NOMO-1 treated with DMSO at 0.1 percent for 48 hours (cell line): ENCODE results near the gene MAPKAP1.

Source experiments
- DNase-seq: peaks from one replicate; lab custom pipeline; 2025; ENCODE audit not compliant: unreplicated experiment; lab: John Stamatoyannopoulos, UW

The MAPKAP1 gene

GRCh38 chr9:125517577-125517976 is 189.4 kb downstream of the MAPKAP1 start:
- no peak for DNase-seq

DNA sequence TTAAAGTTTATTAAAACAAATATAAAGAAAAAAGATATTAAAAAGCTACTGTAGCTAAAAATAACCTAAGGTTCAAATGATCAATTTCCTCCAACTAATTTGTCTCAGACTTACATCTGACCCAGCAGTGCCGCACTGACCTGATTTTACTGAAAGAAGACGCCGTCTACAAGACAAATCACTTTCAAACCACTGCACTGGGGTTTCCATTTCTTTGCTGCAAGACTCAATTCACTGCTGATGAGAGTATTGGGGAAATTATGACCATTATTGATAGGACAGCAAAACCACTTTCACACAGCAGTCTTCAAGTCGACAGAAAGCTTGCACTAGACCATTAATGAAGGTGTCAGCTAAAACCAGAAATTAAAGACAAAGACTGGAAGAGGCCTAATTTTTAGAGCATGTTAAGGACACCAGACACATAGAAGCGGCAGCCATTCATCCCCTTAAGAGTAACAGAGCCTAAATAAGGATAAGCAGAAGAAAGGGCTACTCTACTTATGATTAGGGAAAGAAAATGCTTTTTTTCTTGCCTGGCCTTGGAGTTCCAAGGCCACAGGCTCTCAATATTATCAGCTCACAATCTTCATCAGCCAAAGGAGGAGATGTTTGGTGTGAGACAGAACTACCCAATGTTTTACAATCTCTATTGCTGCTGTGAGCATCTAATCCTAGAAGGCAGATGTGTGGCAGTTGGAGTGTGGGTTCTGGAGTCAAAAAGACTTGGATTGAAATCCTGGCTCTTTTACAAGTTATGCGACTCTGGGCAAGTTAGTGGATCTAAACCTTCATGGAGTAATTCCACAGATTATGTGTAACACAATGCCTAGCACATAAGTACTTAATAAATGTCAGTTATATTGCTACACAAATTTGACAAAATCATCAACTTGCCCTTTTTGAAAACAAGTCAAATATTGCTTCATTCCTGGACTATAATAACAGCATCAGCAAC is 190.7 kb downstream of the MAPKAP1 start:
- no peak for DNase-seq

- no peak for DNase-seq
Measured at GRCh38 chr9:125515281-125515680, 191.7 kb downstream of the MAPKAP1 start.

- no peak for DNase-seq
Measured at GRCh38 chr9:125514468-125514867, 192.5 kb downstream of the MAPKAP1 start.

- DNase-seq, result no peak
Measured at GRCh38 chr9:125513668-125514413, 193.2 kb downstream of the MAPKAP1 start.

DNA sequence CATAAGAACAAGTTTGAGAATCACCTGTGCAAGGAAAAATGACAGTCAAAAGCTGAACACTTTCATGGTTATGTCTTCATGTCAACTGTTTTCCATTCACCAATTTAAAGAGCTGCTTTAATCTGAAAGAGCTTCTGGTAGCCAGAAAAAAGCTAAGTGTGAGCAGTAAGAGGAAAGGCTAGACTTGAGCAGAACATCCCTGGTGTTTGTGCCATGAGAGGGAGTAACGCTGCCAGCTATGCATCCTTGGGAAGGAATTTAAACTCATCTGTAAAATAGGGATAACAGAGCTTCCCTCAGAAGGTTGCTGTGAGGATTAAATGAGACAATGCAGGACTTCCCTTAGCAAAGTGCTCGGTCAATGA is 193.7 kb downstream of the MAPKAP1 start:
- no peak for DNase-seq

- DNase-seq, result no peak
Measured at GRCh38 chr9:125511789-125512660, 195.0 kb downstream of the MAPKAP1 start.

DNA sequence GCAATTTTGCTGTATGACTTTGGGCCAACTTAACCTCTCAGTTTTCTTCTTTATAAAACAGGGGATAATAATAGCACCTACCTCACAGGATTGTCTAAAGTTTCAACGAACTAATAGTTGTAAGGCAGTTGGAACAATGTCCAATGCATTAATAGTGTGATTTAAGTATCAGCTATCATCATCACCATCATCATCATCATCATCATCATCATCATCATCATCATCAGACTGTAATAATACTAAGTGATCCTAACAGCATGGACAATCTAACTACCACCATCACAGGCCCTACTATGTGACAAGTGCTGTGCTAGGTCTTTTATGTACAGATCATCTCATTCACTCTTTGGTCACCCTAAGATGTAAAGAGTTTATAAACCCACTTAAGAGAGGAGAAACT is 196.0 kb downstream of the MAPKAP1 start:
- DNase-seq, result no peak

- no peak for DNase-seq
Measured at GRCh38 chr9:125509476-125509875, 197.5 kb downstream of the MAPKAP1 start.

DNA sequence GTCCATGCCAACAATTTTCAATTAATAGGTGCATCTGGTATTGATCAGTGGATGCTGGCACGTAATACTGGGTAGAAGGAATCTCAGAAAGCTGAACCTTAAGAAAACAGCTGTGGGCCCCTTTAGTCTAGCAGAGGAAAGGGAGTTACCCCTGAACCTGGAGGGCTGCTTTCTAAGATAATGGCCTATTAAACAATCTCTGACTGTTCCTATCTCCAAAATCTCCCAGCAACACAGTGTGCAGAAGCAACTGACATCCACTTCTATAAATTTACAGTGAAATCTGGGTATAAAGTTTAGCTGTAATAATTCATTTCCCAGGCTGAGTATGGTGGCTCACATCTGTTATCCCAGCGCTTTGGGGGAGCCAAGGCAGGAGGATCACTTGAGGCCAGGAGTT is 198.8 kb downstream of the MAPKAP1 start:
- DNase-seq, result no peak

GRCh38 chr9:125507226-125507625 is 199.8 kb downstream of the MAPKAP1 start:
- no peak for DNase-seq

DNA sequence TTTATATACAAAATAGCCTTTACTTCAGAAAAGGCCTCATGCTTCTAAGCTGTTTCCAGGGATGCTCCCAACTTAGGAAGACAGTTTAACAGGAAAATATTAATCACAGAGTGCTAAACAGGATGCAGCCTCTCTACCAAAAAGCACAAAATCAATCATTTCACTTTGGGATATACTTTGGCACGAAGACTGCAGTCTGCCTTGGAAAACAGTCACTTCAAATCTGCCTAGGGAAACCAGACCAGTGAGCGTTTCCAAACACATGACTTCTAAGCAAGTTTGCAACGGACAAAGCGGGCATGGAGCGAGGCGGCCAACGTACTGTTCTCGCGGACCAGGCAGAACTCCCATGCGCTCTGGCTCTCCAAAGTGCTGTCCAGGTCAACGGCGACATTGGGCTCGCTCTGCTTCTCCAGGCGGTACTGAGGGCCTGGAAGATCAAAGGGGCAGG is 201.0 kb downstream of the MAPKAP1 start:
- DNase-seq, result no peak

DNA sequence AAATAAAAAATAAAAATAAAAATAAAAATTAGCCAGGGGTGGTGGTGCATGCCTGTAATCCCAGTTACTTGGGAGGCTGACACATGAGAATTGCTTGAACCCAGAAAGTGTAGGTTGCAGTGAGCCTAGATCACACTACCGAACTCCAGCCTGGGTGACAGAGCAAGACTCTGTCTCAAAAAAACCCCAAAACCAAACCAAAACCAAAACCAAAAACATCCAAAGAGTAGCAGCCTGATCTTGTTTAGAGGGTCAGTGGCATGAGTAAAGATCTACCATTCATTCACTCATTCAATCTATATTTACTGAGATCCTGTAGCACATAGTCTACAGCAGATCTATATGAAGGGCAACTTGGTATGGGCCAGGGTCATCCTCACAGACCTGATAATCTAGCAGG is 202.4 kb downstream of the MAPKAP1 start:
- no peak for DNase-seq

DNA sequence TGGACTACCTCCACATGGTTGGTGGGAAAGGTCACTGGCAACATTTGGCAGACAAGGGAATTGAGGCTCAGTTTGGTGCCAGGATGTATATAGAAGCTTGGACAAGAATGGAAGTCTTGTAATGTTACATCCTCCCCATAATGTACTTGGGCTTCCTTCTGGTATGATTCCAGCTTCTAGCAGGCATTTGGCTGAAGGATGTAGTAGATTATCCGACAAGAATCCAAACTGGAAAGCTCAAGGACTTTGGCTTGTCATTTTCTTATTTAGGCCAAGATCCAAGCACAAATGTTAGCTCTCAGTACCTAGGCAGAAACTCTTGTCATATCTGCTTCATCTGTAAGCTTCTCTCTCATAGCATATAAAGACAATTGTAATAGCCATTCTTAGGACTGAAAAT is 209.1 kb downstream of the MAPKAP1 start:
- DNase-seq, result no peak

GRCh38 chr9:125497478-125497877 is 209.5 kb downstream of the MAPKAP1 start:
- DNase-seq, result no peak

- DNase-seq, result no peak
Measured at GRCh38 chr9:125496313-125496834, 210.6 kb downstream of the MAPKAP1 start.

GRCh38 chr9:125495172-125496119 is 211.6 kb downstream of the MAPKAP1 start:
- DNase-seq, result no peak

DNA sequence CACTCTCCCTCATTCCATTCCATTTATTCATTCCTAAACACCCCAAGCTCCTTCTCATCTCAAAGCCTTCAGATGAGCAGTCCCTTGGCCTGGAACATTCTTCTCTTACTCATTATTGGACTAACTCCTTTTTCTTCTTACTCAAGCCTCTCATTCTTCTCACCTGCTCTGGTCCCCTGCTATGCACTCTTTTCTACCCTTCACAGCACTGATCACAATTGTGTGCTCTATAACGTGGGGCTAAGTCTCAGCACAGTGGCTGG is 212.4 kb downstream of the MAPKAP1 start:
- no peak for DNase-seq

GRCh38 chr9:125493881-125494652 is 212.9 kb downstream of the MAPKAP1 start:
- DNase-seq, result no peak
